Measurements from ENCODE around the gene FAM107B. TPM values are rescaled to one million over a fixed set of nuclear protein-coding genes. Genes with fewer than 3 reads are reported as not detected.
A peak's percentile ranks its signal among the peaks of the same experiment; 100 is the strongest.

Gene FAM107B
- total RNA-seq, 1 donor from 2014 or later = 3.4 TPM

DNA sequence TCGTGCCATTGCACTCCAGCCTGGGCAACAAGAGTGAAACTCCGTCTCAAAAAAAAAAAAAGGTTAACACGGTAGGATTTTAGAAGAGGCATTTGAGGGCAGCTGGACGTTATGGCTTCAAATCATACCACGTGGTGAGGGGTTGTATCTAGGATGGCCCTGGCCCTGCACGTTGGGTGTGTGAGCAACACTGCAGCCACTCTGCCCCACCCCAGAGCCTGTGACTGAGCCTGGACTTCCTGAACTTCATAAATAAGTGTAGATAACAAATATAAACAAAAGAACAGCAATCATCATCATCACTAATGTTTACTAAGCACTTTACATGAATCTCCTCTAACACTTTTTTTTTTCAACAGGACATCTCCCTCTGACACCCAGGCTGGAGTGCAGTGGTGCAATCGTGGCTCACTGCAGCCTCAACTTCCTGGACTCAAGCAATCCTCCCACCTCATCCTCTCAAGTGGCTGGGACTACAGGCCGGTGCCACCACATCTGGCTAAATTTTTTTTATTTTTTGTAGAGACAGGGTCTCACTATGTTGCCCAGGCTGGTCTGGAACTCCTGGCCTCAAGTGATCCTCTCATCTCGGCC, 274.4 kb downstream of the FAM107B start:
- no peak for DNase-seq
- intact Hi-C loops (cut with micrococcal nuclease) = no loop called here
- ATAC-seq = no peak

DNA sequence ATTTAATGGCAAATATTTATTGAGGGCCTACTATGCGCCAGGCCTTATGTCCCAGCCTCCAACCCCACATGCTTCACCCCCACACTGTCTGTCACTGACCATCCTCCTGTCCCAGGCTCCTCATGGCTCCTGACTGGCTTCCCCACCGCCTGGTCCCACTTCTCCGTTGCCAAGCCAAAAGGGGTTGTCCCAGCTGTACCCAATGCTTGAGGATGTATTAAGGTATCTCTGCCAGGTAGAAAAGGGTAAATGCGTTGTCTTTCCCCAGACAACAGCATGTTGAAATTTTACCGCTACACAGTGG, 275.1 kb downstream of the FAM107B start:
- intact Hi-C loops (cut with micrococcal nuclease) = loop anchor here (10.0 kb wide), 1 partner anchor 325 kb away; no protein-coding TSS in a partner anchor
- DNase-seq (no peak), ATAC-seq (no peak)

DNA sequence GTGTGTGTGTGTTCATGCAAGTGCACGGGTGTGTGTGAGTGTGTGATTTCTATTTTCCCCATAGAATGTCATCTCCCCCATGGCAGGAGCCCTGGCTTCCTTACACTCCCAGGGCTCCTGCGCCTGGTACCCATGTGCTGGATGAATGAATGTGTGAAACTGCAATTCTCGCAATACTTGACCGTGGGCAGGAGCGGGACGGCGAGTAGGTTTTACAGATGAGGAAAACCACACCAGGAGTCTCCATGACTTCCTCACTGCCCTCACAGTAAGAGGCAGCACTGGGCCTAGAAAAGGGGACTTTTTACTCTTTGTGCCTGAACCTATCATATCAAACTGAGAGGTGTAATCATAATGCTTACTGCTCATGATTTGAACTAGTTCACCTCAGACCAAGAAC, 276.4 kb downstream of the FAM107B start:
- DNase-seq (no peak), ATAC-seq (no peak)
- intact Hi-C loops (cut with micrococcal nuclease) = loop anchor here (10.0 kb wide), 1 partner anchor 326 kb away; no protein-coding TSS in a partner anchor

DNA sequence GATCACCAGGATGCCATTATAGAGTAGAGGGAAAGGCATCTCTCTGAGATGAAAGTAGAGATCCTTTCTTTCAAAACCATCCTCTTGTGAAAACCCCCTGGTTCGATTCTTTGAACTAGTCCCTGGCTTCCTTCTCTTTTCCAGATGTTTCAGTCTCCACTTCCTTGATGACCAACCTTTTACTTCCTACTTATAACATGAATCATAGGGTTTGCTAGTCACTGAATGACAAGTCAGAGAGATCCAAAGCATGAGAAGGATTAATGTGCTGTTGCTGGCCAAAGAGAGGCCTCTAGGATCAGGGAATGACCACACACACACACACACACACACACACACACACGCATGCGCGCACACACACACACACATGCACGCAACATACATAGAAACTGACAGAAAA, 282.9 kb downstream of the FAM107B start:
- ATAC-seq = no peak
- intact Hi-C loops (cut with micrococcal nuclease) = loop anchor here (10.0 kb wide), 1 partner anchor 333 kb away; no protein-coding TSS in a partner anchor

DNA sequence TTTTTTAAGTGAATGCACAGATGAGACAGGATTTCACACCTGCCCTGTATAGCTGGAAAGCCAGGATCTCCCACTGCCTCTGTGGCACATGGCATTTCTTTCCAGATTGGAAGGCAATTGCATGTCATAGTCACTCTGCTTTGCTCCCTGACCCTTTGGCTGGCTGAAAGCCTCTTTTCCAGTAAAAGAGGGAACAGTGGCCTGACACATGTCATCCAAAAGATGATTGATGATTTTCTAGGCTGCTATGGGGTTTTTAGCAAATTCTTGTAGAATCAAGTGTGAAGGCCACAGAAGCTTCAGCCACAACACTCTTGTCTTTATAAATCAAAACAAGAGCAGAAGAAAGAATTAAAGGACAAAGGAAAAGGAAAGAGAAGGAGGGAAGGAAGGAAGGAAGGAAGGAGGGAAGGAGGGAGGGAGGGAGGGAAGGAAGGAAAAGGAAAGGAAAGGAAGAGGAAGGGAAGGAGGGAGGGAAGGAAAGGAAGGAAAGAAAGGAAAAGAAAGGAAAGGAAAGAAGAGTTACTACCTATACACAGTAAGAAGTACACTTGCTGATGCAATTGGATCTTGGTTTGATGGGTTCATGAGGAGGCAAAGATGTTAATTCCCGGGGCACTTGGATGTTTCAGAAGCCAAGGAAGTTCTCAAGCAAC, 285.0 kb downstream of the FAM107B start:
- DNase-seq (no peak), ATAC-seq (no peak)
- intact Hi-C loops (cut with micrococcal nuclease) = loop anchor here (10.0 kb wide), 1 partner anchor 335 kb away; no protein-coding TSS in a partner anchor

More for the DNA sequence above, 282.9 kb downstream of the FAM107B start:
- DNase-seq = no peak

DNA sequence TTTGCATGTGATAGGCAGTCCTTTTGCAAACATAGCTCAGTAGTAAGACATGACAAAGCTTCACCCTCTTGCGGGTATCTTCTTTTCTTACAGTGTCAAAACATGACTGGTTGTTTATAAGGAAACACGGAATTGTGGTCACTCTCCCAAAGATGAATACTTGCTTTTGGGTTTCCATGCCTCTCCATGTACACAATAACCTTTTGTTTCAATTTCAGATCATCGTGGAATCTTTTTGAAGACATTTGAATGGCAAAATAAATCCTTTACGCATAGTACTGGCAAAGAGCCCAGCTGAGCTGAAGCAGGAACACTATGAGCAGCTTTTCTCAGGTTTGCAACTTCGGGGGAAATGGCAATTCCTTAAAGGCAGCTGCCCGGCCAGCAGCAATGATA, 287.2 kb downstream of the FAM107B start:
- intact Hi-C loops (cut with micrococcal nuclease) = no loop called here
- DNase-seq = no peak
- no peak for ATAC-seq

DNA sequence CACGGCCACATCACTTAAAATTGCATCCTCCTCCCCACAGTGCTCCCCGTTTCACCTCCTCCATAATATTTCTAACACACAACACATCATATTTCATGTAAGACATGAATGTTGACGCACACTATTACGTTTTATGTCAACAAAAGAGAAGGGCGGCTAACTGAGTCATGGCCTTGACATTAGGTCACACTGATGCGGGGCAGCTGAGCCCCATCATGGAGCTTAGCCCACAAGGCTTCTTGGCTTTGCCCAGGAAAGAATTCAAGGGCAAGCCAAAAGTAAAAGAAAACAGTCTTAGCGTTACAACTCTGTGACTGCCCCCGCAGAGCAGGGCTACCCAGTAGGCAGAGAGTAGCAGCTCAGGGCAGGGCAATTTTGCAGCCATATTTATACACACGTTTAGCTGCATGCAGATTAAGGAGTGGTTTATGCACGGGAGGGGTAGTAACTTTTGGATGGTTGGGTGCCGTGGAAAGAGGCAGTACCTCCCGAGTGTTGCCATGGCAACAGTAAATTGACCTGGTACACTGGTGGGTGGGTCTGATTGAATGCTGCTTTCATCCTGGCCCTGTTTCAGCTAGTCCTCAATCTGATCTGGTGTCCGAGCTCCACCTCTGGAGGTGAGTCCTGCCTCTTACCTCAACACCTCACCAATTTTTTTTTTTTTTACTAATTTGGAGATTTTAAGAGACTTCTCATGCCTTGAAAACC, 287.8 kb downstream of the FAM107B start:
- intact Hi-C loops (cut with micrococcal nuclease) = no loop called here
- ATAC-seq (no peak), DNase-seq (no peak)

DNA sequence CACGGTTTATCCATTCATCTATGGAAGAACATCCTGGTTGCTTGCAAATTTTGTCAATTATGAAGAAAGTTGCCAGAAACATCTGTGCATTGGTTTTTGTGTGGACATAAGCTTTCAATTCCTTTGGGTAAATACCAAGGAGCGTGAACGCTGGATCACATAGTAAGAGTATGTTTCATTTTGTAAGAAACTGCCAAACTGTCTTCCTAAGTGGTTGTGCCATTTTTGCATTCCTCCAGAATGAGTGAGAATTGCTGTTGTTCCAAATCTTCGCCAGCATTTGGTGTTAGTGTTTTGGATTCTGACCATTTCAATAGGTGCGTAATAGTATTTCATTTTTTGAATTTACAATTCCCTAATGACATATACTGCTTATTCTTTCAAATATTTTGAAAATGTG, 288.7 kb downstream of the FAM107B start:
- DNase-seq (no peak), ATAC-seq (no peak)
- intact Hi-C loops (cut with micrococcal nuclease) = no loop called here

DNA sequence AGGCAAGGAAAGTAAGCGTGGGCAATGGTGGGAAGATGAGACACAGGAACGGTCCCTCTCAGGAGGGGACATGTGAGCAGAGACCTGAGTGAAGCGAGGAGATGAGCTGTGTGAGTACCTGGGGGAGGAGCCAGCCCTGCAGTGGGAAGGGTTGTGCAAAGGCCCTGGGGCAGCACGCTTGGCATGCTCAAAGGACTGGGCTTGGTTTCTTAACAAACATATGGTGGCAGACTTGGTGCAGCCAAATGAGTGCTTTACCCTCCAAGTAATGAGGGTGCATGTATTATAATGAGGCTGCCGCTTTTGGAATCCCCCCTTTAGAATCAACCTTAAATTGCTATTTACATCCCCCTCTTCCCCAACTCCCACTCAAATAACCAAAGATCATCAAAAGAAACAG, 291.3 kb downstream of the FAM107B start:
- ATAC-seq = no peak
- intact Hi-C loops (cut with micrococcal nuclease) = no loop called here
- no peak for DNase-seq

DNA sequence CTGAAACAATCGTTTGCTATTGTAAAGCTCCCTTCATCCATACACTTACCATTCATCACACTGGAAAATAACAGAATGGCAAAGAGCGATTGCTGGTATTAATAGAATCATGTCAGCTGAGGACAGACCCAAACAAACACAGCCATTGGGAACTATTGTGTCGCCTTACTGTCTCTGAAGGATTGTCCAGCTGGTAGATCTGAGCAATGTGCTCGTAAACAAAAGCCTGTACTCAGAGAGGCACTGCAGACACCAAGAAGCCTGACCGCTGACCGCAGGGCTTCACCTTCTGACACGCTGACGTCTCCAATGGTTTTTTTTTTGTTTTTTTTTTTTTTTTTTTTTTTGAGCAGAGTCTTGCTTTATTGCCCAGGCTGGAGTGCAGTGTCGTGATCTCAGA, 292.9 kb downstream of the FAM107B start:
- intact Hi-C loops (cut with micrococcal nuclease) = no loop called here
- ATAC-seq (peak; percentile 72), DNase-seq (no peak)

DNA sequence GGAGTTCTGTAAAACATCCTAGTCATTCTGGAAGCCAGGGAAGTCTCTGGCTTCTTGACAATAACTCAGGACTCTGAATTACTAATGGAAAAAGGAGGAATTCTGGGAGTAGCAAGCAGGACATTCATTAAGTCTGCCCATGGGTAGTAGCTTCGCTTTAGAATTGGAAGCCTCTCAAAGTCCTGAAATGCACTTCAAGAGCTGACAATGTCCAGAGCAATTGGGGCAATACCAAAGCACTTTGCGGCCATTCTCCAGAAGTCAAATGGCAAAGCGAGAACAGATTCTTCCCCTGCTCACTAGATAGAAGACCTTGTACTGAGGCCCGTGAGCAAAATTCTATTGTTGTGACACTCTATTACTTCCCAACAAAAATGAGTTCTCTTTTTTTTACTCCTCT, 293.7 kb downstream of the FAM107B start:
- ATAC-seq (no peak), DNase-seq (no peak)
- intact Hi-C loops (cut with micrococcal nuclease) = no loop called here

DNA sequence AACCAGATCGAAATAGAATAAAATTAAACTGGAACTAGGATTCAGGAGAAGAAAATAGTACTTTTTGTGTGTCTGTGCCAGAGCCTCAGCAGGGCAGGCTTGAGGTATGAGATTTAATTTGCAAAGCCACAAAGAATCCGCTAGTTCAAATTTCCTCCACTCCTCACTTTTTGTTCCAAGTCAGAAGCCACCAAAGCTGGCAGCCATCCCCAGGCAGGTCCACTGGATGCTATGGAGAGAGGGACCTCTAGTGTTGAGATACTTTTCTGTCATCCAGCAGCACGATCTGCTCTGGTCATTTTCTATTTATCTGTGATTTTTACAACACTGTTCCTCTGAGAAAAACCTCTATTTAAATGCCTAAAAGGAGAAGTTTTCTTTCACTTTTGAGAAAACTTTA, 296.1 kb downstream of the FAM107B start:
- peak; percentile 77 for DNase-seq
- intact Hi-C loops (cut with micrococcal nuclease) = loop anchor here (5.0 kb wide), 1 partner anchor 281 kb away; no protein-coding TSS in a partner anchor
- peak; percentile 86 for ATAC-seq

DNA sequence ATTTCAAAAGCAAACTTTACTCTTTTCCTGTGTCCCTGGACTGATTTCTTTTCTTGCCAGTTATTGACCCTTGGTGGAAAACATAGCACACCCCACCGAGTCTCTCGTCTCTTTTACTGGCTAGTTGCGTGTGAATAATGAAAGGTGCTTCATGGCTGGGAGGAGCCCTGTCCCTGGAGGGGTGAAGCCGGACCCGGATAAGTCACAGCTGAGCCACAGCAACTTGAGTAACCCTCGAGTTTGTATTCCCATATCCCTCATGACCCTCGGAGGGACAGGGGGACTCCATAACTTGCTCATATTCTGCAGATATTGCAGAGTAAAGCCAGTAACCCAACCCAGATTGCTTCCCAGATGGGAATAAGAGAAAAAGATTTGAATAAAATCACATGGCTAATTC, 296.5 kb downstream of the FAM107B start:
- DNase-seq (no peak), ATAC-seq (no peak)
- intact Hi-C loops (cut with micrococcal nuclease) = loop anchor here (5.0 kb wide), 1 partner anchor 281 kb away; no protein-coding TSS in a partner anchor

DNA sequence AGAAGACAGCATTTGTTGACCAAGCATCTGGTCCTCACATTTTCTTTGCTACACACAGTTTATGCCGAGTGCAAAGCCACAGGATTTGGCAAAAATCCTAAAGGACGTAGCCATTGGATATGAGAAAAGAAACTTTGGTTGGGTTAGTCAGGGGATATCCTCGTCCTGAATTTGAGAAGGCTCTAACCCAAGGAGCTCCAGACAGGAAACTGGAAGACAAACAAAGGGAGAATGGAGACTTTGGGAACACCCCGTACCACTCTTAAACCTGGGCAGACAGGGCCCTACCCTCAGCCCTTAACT, 297.3 kb downstream of the FAM107B start:
- intact Hi-C loops (cut with micrococcal nuclease) = loop anchor here (5.0 kb wide), 1 partner anchor 280 kb away; no protein-coding TSS in a partner anchor
- DNase-seq = no peak
- no peak for ATAC-seq

DNA sequence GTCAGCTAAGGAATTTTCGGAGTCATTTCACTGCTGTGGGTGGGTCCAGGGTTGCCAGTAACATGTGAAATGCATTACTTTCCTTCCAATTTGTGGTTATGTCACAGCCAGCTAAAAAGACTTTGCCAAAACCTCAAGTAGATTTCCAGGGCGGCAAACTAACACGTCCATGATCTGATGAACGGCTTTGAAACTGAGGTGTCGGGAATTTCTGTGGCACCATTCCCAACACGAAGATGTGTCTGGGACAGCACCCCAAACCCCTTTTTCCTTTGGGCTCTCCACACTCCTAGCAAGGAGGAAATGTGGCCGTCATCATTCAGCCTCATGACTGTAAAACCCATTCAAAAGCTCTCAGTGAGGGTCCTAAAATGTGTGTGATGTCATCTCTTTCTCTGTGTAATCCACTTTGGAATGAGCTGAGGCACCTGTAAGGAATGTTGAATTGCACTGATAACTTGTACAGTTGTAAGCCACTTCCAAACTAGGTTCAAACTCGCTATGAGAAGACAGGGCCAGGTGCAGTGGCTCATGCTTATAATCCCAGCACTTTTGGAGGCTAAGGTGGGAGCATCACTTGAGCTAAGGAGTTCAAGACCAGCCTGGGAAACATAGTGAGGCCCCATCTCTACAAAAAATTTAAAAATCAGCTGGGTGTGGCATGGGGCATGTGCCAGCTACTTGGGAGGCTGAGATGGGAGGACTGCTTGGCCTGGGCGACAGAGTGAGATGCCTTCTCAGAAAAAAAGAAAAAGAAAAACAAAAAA, 297.9 kb downstream of the FAM107B start:
- ATAC-seq = no peak
- intact Hi-C loops (cut with micrococcal nuclease) = loop anchor here (5.0 kb wide), 1 partner anchor 280 kb away; no protein-coding TSS in a partner anchor
- DNase-seq = no peak

DNA sequence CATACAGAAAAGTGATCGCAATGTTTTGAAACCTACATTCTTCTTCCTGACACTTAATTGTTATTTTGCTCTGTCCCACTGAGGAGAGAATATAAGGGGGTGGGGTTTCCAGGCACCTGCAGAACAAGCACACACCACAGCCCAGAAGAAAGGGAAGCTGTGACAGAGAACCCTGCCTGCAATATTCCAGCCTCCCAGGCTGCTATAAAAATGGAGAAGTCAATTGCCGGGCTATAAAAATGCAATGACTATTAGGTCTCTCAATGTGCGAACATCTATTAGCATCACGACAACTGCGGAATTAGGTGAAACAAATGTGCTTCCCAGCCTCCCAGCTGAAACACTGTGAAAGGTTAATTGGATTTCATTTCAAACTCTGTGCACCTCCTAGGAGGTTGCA, 298.7 kb downstream of the FAM107B start:
- DNase-seq (no peak), ATAC-seq (no peak)
- intact Hi-C loops (cut with micrococcal nuclease) = loop anchor here (5.0 kb wide), 1 partner anchor 279 kb away; no protein-coding TSS in a partner anchor

DNA sequence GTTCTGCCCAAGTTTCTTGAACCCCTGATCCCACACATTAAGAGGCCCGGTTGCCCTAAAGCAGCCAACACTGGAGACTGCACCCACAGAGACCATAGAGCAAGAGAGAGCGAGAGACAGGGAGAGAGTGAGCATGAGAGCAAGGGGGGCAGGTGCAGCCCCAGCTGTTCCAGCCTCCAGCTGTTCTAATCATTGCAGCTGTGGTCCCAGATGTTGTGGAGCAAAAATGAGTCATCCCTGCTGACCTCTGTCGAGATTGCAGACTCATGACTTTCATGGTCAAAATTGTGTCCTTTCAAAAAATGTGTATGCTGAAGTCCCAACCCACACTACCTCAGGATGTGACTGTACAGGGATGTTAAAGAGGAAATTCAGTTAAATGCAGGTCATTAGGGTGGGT, 300.0 kb downstream of the FAM107B start:
- ATAC-seq (peak; percentile 64), DNase-seq (peak; percentile 29)
- intact Hi-C loops (cut with micrococcal nuclease) = loop anchor here (5.0 kb wide), 1 partner anchor 277 kb away; no protein-coding TSS in a partner anchor

DNA sequence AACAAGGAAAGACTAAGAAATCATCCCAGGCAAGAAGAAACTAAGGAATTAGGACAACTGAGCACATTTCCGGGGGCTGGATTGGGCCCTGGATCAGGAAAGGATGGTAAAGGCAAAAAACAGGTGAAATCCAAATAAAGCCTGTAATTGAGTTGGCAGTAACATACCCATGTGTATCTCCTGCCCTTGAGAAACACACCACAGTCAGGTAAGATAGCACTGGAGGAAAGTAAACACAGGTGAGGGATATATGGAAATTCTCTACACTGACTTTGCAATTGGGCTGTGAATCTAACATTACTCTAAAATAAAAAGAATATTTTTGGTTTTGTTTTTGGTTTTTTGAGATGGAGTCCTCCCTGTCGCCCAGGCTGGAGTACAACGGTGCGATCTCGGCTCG, 303.8 kb downstream of the FAM107B start:
- ATAC-seq (no peak), DNase-seq (no peak)
- intact Hi-C loops (cut with micrococcal nuclease) = no loop called here

DNA sequence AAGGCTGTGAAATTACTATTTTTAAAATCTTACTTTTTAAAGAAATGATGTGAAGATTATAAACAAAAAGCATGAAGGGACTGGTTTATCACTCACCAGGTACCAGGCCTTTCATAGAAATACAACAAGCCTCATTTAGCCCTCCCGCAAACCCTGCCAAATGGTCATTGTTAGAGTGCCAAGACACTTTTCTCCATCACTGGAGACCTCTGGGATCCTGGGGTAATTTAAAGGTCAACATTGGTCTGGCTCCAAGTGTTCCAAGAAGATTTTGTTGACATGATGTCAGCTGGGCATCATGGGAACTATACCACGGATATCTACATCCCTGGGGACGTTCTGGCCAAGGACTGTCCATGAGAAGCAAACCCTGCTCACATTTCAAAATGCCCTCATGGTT, 306.0 kb downstream of the FAM107B start:
- DNase-seq (no peak), ATAC-seq (no peak)
- intact Hi-C loops (cut with micrococcal nuclease) = no loop called here

All from left ventricle myocardium superior (tissue), 1 donor.